NCI-H187 (cell line): Measurements from ENCODE around the gene PLET1.
A peak's percentile ranks its signal among the peaks of the same experiment; 100 is the strongest.

ENCODE experiments used
- DNase-seq, 2 experiments: peaks; one replicate each; lab custom pipeline; 2025; lab: John Stamatoyannopoulos, UW

PLET1 gene

DNA sequence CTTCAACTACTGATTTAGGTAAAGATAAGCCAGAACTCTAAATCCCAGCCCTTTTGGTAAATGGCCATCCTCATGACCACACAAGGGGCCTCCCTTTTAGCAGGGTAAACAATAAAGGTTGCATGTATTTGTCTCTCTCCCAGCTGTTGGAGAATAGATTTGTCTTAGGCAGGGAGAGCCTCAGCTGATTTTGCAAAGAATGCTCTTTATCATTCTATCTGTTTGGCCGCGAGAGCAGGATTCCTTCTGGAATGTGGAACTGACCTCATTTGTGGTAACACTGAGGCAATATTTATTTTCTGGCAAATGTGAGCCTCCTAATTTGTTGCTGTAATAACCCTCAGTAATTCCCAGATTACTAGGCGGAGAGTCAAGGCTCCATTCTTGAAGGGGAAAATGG is 19.2 kb downstream of the PLET1 start:
- no peak for DNase-seq

DNA sequence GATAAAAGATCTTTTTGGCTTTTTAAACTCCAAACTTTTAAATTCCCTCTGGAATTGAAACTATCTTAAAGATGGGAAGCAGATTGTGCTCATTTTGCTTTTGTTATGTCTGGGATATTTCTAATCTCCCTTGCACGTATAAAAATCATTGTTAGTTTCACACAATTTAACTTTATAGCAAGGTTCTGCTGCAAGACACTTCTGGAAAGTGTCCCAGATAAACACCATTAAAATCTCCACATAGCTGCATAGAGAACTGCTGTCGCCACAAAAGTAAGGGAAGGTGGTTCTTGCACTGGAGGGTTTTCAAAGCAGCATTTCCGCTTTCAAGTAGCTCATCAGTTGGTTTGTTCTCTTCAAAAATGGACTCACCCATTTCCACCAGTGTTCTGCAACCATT is 22.6 kb downstream of the PLET1 start:
- DNase-seq = no peak

DNA sequence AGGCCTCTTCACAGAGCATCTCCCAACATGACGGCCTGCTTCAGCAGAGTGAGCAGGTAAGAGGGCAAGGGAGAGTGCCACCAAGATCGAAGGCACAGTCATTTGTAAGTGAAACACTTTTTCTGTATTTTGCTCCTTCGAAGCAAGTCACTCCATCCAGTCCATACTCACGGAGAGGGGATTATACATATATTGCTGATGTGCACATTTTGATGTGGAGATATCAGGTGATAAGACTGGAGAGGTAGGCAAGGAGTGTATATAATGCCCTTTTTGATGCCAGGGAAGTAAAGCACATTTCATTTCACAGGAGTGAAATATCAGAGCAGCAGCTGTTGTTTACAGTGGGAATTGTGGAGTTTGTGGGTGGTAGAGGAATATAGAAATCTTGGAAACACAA is 23.2 kb downstream of the PLET1 start:
- DNase-seq = no peak

DNA sequence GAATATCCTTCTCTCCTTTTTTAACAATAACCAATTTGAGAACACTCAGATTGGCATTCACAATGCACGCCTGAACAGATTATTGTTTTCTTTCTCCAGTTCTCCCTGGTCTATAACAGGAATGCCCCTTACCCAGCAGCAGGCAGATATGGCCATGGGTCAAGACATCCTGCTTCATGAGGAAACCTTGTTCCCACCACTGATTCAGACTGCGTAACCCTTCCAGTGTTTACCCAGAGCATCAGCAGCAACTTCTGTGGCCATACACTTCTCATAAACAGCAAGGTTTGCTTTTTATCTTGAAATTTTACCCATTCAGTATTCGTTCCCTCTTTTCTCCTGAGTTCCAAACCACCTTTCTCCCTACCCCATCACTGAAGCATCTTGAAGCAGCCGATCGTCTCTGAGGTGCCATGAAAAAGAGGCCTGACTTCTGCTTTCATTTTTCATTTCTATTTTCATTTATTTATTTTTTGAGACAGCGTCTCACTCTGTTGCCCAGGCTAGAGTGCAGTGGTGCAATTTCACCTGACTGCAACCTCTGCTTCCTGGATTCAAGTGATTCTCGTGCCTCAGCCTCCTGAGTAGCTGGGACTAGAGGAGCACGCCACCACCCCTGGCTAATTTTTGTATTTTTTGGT is 24.8 kb downstream of the PLET1 start:
- DNase-seq = no peak

DNA sequence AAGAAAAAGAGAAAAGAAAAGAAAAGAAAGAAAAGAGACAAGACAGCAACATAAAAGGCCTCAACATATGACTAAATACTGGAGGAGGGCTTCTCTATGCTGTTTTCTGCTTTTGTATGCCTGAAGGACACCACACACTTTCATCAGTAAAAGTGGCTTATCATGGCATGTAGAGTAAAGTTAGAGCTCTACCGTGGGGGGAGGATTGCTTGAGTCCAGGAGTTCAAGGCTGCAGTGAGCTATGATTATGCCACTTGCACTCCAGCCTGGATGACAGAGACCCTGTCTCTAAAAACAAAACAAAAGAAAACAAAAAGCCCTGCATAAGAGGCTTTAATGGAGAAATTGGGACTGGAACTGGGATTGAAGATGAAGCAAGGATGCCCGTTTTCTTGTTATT is 28.7 kb downstream of the PLET1 start:
- no peak for DNase-seq

DNA sequence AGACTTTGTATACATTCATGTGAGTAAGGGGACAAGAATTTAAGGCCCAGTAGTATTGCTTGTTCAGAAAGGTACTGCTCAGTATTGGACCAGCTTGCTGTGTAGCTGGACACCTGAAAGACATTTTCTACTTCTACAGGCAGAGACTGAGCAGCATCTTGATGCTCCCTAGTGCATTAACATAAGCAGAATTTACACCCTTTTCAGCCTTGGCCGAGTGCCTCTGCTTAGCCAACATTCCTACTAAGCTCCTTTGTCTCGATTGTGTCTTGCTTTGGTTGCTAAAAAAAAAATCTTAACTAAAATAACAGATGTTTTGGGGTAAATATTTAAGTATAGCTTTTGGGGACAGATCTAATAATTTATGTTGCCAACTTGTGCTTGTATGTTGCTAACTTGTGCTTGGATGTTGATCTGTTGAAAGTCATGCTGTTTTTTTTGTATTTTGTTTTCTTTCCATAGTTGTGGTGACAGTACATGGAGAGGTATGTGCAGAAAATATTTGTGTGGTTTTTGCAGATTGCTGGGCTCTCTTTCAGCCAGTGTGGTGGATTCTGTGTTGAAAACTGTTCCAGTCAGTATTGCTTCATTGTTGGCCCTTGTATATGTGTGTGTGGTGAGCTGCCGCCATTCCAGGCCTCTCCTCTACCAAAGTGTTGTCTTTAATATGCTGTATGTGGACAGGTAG is 30.8 kb downstream of the PLET1 start:
- DNase-seq = no peak

DNA sequence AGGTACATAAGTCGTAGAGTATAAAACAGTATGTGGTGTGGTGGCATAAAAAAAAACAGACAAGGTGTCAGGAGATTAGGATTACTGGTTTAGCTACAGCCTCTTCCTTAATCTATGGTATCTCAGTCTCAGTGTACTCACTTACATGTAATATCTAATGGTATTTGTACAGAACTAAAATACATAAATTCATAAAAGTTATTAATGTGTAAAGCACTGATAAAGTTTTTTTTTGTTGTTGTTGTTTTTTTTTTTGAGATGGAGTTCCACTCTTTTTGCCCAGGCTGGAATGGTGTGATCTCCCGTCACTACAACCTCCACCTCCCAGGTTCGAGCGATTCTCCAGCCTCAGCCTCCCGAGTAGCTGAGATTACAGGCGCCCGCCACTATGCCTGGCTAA is 31.5 kb downstream of the PLET1 start:
- no peak for DNase-seq

DNA sequence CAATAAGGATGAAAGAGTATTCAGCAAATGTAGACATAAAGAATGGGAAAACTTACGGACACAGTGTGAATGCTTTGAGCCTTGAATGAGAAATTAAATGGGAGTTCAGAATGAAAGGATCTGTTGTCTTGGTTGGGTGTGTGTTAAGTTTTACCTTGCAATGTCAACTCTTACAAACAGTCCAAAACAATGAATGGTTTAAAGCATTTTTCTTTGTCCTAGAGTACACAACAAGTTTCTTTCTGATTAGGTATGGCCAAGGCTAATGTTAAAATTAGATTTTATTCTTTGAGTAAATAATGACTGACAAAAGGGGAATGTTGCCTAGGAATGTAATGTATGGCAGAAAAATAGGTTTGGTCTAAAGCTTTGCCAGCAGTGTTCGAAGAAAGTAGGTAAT is 32.0 kb downstream of the PLET1 start:
- DNase-seq = no peak

DNA sequence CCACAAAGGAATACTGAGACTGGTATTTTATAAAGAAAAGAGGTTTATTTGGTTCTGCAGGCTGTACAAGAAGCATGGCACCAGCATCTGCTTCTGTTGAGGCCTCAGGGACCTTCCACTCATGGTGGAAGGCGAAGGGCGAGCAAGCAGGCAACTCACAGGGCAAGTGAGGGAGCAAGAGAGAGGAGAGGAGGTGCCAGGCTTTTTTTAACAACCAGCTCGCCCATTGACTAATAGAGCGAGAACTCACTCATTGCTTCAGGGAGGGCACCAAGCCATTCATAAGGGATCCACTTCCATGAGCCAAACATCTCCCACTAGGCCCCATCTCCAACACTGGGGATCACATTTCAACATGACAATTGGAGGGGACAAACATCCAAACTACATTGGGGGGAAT is 33.2 kb downstream of the PLET1 start:
- DNase-seq = no peak

DNA sequence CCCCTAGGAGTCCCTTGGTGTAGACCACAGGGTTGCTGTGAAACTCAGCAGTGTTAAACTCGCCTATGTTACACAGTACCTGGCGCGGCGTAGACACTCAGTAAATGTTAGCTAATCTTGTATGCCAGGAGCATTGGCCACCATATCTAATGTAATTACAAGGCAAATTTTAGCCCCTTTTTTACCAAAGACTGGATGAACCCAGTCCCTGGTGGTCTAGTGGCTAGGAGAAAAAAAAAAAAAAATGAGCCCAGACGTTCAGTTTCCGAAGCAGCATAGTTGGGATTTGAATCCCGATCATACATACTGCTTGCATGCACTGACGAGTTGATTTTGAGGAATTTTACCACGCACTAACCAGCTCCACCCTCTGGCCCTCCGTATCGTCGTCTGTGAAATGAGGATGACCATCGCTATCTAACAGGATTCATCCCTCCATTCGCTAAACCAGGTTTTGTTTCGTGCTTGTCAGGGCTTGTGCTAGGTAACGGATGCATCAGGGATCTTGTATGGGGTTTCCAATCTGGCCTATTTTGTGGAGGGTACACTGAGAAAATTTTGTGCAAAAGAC is 33.7 kb downstream of the PLET1 start:
- DNase-seq = no peak

DNA sequence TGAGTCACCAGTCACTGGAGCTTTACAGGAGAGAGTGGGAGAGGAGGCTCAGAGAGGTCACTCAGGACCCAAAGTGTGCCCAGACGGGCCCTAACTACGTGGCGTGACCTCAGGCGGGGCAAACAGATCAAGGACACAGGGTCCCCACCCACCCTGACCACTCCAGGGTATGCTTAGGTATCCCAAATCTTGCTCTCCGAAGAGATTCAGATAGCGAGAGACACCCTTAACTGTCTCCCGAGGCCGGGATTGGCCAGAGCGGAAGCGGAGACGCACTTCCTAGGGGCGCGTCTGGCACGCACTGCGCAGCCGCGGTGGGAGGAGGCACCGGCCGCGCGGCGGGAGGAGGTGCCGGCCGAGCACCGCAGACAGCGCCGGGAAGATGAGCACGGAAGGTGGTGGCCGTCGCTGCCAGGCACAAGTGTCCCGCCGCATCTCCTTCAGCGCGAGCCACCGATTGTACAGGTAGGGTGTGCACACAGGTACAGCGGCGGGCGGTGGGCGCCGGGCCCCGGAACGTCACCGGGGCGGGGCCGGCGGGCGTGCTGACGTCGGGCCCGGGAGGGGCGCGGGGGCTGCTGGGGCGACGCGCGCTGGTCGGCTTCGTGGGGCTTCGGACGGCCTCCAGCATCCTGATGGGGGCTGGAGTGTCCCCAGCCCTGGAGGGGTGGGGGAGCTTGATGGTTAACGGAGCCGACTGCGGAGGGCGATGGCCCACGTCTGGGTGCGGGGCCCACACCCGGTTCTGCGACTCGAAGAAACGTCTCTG is 34.4 kb downstream of the PLET1 start, which contains the start of gene PTS:
TSS of gene PTS (plus strand) at position 367 of the 769 bp plus-strand sequence. CDS start at position 383, 16 bp downstream.
- DNase-seq = peak; percentile 50 to 69

DNA sequence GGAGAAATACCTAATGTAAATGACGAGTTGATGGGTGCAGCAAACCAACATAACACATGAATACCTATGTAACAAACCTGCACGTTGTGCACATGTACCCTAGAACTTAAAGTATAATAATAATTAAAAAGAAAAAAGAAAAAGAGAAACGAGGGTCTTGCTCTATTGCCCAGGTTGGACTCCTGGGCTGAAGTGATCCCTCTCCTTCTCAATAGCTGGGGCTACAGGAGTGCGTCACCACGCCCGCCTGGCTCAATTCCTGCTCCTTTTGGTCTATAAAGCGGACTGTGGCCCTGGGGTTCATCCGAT is 35.0 kb downstream of the PLET1 start:
- DNase-seq = no peak

DNA sequence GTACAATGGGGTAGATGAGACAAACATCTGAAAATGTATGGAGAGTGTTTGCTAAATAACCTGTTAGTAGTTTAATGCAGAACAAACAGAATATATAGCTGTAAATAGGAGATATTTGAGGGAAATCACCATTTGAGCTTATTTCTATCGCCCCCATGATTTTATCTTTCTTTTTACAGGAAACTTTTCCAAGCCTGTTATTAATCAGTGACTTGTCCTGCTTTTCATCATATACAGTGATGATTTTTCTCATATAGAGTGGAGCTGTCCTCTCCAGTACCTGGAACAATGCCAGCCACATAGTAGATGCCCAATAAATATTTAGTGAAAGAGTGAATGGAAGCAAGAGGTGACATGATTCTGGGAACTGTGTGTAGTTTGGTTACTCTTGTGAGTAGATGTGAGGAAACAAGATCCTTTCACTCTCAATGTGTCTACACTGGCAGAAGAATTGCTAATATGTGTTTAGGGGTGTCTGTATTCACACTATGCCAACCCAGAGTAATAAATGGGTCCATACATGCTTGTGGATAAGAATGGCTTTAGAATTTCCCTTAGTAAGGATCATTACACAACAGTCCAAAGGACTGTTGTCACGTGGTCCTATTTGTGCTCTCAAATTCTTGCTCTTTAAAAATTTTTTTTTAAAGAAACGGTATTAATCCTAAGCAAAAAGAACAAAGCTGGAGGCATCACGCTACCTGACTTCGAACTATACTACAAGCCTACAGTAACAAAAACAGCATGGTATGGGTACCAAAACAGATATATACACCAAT is 36.7 kb downstream of the PLET1 start:
- DNase-seq = no peak

DNA sequence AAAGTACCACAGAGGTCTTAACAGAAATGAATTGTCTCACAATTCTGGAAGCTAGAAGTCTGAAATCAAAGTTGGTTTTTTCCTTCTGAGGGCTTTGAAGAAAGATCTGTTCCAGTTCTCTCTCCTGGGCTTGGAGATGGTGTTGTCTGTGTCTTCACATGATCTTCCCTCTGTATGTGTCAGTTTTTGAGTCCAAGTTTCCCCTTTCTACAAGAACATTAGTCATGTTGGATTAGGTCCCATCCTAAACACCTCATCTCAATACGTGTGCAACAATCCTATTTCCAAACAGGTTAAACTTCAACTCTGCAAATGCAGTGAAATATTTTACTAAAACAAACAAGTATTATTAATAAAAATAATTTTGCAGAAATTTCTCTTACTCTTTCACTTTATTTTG is 37.5 kb downstream of the PLET1 start:
- no peak for DNase-seq

DNA sequence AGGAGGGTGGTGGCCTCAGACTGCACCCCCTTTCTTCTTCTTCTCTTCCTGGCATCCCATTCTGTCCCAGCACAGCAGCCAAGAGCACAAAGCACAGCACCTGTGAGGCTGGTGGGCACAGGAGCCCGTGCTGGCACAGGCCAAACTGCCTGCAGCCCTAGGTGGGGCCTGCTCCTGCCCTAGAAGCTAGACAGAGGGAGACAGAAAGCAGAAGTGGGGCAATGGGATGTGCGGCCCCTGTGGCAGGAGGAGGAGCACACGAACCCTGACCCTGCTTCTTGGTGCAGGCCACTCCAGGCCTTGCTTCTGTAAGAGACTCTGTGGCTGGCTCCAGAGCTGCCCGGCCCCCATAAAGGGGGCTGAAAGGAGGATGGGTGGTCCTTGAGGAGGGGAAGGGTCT is 38.4 kb downstream of the PLET1 start:
- no peak for DNase-seq

DNA sequence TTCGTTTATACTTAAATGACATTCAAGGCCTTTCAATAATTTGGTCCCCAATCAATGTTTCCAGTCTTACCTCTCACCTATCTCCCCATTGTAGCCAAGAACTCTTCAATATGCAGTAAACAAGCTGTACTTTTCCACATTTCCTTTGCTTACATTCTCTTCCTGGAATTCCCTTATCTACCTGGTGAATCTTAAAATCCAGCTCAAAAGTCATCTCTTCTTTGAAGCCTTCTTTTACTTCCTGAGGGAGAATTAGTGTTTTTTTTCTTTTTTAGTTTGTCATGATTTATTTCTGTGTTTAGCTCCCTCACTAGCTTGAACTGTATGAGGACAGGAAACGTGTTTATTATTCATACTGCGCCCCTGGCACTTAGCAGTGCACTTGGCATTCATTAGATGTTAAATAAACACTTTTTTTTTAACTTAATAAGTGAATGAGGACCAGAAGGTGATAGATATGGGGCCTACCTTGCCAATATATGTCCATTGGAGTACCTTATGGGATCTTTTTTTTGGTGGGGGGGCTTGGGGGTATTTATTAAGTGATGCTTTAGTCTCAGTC is 39.3 kb downstream of the PLET1 start:
- DNase-seq = no peak

DNA sequence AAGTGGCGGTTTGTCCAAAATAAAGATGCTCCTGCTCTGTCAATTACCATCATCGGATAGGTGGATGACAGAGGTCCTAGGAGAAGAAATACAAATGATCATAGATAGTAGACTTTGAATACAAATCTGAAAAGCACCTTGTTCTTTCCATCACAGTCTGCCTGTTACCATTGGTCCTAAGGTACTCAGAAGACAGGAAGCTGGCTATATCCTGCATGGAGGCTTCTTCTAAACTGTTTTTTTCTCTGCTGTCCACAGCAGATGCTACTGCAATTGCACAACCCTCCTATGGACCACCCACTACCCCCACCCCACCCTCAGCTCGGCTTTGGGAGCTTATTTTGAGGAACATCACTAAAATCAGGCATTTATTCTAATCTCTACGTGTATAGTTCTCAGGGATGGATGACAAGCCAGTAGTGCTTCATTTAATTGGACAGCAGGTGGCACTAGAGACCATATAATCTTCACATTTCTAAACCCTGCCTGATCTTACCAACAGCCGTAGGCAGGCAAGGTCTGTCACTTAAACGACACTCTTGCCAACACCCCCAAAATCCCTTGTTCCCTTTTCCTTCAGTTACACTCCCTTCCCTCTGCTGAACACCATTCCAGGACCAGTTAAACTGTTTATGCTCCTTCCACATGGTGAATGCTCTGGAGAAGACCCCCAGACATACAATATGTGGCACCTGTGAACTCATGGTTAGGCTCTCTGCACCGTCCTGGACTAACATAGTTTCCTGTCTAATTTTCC is 41.0 kb downstream of the PLET1 start:
- peak; percentile 18 to 38 for DNase-seq

DNA sequence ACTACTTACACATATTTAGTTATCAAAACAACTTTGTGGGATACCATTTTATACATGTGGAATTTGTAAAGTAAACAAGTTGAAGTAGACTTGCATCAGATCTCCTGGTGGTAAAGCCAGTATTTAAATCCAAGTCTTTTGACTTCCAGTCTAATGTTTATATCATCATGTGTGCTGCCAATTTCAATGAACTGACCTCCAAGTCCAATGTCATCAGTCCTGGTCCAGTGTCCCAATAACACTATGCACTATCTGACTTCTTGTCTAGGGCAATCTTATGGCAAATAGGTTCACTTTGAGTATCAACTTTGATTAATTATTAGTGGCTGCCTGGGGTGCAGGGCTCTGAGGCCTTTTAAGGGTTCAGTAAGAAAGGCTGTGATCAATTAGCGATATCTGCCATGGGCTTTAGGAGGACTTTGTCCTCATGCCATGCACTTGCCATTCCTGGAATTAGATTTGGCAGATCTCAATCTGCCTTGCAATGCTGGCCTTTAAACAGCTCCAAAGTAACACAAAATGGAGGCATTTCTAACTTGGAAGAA is 44.0 kb downstream of the PLET1 start:
- no peak for DNase-seq

DNA sequence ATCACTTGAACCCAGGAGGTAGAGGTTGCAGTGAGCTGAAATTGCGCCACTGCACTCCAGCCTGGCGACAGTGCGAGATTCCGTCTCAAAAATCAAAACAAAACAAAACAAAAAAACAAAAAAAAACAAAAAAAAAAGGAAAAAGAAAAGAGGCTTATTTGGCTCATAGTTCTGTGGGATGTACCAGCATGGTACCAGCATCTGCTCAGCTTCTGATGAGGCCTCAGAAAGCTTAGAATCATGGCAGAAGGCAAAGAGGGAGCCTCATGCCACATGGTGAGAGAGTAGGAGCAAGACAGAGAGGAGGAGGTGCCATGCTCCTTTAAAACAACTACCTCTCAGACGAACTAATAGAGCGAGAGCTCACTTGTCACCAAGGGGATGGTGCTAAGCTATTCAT is 45.0 kb downstream of the PLET1 start:
- no peak for DNase-seq

DNA sequence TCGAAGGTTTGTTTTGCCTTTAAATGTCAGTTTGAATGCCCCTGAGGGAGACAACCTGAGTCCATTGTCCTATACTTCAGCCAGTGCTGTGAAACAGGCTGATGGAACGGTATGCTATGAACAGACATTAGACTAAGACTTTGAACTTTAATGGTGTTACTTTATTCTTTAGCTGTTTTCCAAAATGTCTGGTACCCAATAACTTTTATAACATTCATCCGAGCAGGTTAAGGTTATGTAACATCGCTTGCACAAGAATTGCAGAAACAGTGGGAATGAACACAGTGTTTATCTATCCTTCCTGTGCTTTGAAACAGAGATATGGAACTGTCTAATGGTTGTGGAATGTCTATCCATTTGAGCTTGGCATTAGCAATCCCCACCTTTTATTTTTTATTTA is 46.9 kb downstream of the PLET1 start:
- DNase-seq = no peak

DNA sequence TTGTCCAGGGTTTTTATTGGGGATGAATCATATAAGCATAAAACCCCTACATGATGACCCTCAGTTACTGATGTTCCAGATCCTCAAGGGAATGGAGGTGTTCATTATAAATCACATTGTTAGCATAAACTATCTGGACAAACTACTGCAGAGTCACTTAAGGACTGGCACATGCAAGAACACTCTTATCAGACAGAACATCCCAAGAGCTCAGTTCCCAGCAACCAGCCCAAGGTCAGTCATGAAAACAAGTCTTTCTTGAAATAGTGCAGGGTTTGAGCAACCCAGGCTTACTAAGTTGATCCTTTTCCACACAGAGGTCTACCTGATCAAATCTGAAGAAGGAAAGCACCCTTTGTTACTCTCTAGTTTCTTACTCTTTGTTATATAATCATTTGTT is 48.0 kb downstream of the PLET1 start:
- no peak for DNase-seq
